ENCODE results near the gene BTNL9.
"Not testable (repeated sequence)": the region's sequence is repeated elsewhere in the genome, so short reads cannot be mapped to it uniquely, and the experiment has no call there.

Gene BTNL9

DNA sequence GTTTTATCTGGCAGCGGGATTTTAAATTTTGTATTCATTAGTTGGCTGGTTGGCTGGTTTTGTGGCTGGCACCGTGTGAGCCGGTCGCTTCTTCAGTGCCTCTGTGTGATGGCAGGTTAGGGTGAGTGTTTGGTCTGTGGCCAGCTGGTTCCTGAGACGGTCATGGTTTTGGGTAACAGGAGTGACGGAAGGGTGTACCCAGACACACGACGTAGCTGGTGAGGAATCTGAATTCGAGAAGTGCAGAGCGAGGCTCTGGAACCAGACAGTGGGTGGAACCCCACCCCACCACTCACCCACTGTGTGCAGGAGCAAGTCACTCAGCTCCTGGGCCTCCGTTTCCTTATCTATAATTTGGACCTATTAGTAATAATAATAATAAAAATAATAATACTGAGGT lies 2.7 kb downstream of the BTNL9 start:
- no peak for DNase-seq (ENCODE audit: low spot score)

DNA sequence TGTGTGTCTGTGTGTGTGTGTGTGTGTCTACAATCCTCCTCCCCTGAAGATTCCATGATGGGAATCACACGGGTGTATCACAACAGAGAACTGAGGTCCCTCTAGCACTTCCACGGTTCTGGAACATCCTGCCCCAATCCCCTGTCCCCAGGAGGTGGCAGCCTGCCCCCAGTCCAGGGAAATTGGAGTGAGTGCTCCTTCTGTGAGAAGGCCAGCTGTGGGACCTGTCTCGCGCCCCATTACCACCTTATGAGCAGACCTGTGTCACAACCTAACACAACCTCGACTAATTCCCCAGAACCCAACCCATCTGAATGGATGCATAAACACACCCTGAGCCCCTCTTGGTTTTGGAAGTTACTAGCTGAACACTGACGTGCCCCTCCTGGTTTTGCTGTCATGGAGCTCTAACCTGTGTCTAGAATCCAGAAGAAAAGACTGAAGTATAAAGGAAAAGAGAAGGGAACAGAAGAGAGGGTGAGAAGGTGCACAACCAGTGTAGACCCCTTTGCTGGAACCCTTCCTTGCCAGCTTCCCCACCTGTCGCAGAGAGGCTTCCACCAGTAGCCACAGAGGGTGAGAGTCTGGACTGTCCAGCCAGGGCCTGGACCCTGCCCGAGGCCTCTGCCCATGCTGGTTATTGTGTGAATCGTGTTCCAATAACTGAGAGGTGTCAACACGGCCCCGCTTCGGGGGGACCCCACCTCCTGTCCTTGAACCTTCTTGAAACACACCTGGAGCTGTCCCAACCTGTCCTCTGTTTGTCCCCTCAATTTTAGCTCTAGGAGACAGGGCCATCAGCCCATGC lies 3.4 kb downstream of the BTNL9 start:
- DNase-seq (ENCODE audit: low spot score): no peak

DNA sequence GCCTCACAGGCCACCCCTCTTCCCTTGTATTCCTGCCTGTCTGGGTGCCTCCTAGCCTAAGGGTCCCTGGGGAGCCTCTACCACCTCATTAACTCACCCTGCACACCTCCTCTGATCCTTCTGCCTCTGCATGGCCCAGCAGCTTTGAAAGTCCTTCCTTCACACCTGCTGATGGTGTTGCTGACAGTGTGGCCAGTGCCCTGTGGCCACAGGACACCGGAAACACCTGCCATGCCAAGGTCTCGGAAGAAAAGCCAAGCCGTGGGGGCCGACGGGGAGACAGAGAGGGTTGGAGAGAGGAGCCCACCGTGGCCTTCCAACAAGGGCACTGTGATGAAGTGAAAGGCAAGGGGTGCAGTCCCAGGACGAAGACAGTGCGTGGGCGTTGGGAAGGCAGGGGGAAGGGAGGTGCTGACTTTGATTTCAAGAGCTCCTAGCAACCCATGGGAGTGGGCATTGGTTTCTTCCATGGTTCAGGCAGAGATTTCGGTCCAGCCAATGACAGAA lies 4.1 kb downstream of the BTNL9 start:
- DNase-seq (ENCODE audit: low spot score): no peak

DNA sequence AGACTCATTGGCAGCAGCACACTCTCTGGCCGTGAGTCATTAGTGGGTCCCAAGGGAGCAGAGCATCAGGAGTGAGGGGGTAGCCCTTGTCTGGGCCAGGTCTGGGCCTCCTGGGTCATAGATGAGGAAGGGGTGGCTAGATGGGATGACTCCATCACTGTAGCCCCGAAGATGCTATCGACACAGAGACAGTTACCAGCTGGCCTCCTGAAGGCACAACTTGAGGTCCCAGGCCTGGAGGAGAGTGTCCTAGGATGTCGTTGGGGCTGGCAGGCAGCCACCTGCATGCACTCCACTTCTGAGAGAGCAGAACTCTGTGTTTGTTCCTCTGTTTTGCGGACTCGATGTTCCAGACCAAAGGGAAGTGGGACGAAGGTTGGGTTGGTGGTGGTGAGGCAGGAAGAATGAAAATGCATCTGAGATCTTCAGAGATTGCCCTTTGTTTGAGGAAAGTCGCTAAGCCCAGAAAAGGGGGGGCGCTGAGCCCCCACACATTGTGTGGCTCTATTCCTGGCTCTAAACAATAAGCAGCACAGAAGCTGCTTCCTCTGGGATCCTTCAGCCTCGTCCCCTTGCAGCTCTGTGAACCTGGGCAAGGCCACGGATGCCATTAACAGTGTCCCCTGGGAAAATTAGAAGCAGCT lies 4.7 kb downstream of the BTNL9 start:
- no peak for DNase-seq (ENCODE audit: low spot score)

DNA sequence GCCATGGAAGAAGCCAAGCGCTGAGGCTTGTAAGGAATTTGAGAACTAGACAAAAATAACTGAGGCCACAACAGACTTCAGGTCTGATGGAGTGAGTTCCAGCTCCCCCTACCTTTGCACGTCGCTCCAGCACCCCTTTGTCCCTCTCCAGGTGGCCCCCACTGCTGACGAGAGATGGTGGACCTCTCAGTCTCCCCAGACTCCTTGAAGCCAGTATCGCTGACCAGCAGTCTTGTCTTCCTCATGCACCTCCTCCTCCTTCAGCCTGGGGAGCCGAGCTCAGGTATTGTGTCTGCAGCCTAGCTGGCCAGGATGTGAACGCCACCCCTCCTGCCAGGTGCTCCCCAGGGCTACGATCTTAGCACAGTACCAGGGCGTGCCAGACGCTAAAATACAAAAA lies 5.2 kb downstream of the BTNL9 start:
- no peak for DNase-seq (ENCODE audit: low spot score)

DNA sequence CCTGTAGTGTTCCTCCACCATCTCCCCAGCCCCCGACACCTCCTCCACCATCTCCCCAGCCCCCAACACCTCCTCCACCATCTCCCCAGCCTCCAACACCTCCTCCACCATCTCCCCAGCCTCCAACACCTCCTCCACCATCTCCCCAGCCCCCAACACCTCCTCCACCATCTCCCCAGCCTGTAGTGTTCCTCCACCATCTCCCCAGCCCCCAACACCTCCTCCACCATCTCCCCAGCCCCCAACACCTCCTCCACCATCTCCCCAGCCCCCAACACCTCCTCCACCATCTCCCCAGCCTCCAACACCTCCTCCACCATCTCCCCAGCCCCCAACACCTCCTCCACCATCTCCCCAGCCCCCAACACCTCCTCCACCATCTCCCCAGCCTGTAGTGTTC lies 5.8 kb downstream of the BTNL9 start:
- DNase-seq (ENCODE audit: low spot score): not testable (repeated sequence)

DNA sequence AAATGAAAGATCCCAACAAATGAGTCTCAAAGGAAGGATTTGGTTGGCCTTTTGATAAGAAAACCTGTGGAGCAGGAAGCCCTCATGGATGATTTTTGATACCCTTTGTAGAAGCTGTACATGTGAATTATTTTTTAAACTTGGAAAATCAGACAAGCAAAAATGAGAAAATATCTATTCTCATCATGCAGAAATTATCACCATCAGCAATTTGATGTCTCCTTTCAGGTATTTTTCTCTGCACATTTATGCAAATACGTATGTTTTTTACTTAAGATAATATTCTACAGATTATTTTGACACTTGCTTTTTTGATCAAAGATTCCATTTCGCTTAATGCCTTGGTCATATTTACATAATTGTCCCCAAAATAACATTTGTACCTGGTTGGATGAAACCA lies 7.2 kb downstream of the BTNL9 start:
- no peak for DNase-seq (ENCODE audit: low spot score)

DNA sequence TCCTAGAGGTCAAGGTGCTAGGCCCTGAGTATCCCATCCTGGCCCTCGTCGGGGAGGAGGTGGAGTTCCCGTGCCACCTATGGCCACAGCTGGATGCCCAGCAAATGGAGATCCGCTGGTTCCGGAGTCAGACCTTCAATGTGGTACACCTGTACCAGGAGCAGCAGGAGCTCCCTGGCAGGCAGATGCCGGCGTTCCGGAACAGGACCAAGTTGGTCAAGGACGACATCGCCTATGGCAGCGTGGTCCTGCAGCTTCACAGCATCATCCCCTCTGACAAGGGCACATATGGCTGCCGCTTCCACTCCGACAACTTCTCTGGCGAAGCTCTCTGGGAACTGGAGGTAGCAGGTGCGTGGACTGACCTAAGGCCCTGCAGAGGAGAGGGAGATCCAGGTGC lies 7.9 kb downstream of the BTNL9 start:
- DNase-seq (ENCODE audit: low spot score): no peak

DNA sequence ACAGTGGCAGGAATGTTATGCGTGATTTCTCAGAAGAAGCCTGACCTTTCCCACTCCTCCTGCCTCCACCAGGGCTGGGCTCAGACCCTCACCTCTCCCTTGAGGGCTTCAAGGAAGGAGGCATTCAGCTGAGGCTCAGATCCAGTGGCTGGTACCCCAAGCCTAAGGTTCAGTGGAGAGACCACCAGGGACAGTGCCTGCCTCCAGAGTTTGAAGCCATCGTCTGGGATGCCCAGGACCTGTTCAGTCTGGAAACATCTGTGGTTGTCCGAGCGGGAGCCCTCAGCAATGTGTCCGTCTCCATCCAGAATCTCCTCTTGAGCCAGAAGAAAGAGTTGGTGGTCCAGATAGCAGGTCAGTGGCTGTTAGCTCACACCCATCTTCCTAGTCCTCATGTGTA lies 9.9 kb downstream of the BTNL9 start:
- DNase-seq (ENCODE audit: low spot score): no peak

DNA sequence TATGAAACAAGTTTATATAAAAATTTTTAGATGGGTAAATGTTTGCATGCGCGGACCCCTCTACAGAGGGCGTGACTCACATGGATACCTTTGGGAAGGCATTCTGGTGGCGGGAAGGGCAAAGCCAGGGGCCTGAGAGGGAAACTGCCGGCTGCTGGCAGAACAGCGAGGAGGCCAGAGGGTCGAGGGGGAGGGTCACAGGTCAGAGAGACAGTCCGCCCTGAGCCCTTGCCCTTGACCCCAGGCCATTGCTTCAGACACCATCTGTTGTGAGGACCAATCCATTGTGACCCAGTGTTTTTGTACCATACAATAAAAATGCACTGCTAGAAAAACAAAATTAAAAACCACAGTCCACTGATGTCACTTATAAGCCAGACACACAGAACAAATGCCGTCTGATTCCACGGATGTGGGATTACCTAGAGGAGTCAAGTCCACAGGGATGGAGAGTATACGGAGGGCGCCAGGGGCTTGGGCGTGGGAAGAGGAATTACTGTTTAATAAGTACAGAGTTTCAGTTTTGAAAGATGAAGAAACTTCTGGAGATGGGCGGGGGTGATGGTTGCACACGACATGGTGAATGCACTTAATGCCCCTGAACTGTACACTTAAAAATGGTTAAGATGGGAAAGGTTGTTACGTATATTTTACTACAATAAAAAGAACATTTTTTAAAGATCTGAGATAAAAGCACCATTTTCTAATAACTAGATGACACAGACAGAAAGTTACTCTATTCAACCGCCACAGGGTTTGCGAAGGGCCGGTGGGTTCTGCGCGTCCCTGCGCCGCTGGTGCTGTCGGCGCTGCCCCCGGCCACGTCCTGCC lies 12.0 kb downstream of the BTNL9 start:
- no peak for DNase-seq (ENCODE audit: low spot score)

DNA sequence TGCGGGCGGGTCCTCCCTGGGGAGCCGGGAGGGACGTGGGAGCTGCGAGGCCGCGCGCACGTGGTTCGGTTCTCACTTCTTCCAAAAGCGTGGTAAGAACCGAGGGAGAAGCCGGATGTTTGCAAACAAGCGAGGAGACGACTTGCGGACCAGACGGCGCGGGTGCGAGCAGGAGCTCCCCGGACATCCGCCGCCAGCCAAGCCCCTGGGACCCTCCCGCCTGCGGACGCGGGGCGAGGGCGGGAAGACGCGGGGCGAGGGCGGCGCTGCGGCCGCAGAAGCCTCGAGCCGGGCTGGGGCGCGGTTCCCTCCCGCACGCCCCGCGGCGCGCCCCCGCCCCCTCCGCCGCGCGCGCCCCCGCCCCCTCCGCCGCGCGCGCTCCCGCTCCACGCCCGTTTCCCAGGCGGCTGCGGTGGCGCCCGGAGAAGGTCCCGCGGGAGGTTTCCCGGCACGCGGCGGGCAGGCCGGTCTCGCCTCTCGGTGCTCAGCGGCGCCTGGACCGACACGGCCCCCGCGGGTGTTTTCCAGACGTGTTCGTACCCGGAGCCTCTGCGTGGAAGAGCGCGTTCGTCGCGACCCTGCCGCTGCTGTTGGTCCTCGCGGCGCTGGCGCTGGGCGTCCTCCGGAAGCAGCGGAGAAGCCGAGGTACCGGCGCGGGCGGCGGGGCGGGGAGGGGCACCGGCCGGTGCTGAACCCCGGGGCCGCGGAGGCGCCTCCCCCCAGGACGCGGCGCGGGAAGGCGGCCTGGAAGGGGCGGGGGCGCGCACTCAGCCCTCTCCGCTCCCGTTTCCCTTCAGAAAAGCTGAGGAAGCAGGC lies 12.8 kb downstream of the BTNL9 start:
- DNase-seq (ENCODE audit: low spot score): no peak

DNA sequence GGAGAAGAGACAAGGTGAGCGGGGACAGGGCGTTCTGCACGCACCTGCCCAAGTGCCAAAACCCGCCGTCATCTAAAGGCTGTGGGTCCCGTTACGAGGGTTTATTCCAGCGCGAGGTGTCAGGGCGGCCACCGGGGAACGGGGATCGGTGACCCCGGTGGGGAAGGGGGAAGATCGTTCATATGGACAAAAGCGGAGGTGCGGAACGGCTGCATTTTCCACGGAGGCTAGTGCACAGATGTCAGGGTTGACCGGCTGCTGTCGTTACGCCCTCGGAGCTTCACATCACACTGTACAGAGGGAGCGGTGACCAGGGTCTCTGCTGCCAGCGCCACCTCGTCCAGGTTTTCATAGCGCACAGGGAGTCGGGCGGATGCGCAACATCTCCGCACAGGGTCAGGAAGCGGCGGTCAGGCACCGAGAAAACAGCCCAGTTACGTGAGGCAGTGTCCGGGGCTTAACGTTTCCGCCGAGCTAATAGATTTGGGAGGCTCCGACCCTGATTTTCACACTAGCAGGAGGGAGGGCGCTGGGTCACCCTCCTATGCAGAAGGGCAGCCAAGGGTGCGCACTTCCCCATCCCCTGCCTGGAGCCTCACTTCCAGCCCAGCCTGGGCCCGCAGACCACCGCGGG lies 13.5 kb downstream of the BTNL9 start:
- no peak for DNase-seq (ENCODE audit: low spot score)

DNA sequence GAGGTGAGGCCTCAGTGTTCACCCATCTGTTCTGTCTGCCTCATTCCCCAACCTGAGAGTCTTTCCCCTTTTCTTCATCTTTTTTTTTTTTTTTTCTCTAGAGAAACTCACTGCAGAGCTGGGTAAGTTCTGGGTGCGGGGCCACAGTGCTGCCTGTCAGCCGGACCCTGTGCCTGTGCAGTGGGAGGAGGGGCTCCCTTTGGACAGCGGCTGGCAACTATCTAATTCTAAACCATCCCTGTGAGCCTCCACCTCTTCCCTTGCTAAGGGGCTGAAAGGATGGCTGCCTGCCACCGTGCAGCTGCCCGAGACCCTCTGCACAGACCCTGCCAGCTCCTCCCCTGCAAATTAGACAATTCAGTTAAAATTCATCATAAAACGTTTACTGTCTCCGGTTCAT lies 14.1 kb downstream of the BTNL9 start:
- DNase-seq (ENCODE audit: low spot score): no peak

DNA sequence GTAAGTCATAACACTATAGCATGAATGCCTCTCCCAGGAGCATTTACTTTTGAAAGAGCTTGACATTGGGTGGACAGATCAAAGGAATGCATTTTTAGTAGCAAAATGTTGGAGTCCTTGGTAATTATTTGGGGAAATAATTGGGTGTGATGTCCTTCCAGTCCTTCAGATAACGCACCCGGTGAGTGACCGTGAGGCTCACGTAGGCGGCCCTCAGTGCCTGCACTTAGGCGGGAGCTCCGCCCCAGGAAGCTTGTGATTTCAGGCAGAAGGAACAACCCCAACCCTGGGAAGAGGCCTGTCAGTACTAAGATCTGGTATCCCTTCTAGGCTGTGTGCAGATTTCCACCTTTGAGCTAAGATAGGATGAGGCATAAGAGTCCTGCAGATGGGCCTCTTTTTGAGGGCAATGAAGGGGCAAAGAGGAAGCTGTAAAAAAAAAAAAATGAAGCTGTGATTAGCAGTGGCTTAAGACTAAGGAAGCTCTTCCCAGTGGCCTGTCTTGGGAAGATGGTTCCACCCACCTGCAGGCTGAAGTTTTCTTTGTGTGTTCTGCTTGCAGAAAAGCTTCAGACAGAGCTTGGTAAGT lies 14.9 kb downstream of the BTNL9 start:
- no peak for DNase-seq (ENCODE audit: low spot score)

DNA sequence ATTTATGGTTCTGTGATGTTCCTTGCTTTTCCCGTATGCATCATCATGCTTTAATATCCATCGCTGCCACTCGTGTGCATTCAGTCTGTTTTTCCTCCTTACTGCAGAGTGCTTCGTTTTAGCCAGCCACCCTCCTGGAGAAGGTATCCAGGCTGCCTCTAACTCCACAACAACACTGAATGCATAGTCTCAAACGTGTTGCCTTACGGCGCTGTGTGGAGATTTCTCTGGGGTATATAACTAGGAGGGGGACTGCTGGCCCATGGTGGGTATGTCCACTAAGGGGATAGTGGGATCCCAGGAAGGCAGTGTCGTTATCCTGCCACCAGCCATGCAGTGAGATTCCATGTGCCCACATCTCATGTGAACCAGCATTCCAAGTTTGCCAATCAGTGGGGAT lies 16.4 kb downstream of the BTNL9 start:
- no peak for DNase-seq (ENCODE audit: low spot score)

DNA sequence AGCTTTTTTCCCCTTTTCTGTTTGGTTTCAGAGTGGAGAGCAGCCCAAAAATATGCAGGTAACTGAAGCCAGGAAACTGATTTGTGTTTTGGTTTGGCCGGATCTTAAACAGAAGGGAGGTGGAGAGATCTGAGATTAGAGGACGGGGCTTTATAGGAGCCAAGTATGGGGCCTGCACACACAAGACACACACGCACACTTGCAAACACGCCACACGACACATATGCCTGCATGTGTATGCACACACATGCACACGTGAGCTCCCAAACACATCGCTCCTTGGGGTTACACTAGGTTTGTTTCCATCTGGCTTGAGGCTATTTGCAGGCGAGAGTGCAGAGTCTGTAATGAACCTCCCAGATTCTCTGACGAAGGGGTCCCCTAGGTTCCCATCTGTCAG lies 18.3 kb downstream of the BTNL9 start:
- DNase-seq (ENCODE audit: low spot score): no peak

DNA sequence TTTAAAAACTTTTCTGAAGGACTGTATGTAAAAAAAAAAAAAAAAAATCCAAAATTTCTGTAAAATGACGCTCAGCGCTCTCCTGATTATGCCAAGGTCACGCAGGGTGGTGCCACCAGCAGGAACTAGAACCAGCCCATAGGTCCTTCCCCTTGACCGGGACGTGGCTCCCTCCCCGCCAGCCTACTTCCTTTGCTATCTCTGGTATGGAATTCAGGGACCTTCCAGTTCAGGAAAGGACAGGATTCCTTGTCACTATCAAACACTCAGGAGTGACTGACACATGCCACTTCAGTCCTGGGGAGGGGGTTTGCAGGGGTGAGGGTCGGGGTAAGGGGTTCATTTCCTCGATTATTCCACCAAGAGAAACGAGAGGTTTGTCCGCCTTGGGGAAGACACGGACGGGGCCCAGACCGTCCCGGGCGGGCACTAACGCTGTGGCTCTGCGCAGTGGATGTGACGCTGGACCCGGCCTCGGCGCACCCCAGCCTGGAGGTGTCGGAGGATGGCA lies 18.8 kb downstream of the BTNL9 start:
- no peak for DNase-seq (ENCODE audit: low spot score)

DNA sequence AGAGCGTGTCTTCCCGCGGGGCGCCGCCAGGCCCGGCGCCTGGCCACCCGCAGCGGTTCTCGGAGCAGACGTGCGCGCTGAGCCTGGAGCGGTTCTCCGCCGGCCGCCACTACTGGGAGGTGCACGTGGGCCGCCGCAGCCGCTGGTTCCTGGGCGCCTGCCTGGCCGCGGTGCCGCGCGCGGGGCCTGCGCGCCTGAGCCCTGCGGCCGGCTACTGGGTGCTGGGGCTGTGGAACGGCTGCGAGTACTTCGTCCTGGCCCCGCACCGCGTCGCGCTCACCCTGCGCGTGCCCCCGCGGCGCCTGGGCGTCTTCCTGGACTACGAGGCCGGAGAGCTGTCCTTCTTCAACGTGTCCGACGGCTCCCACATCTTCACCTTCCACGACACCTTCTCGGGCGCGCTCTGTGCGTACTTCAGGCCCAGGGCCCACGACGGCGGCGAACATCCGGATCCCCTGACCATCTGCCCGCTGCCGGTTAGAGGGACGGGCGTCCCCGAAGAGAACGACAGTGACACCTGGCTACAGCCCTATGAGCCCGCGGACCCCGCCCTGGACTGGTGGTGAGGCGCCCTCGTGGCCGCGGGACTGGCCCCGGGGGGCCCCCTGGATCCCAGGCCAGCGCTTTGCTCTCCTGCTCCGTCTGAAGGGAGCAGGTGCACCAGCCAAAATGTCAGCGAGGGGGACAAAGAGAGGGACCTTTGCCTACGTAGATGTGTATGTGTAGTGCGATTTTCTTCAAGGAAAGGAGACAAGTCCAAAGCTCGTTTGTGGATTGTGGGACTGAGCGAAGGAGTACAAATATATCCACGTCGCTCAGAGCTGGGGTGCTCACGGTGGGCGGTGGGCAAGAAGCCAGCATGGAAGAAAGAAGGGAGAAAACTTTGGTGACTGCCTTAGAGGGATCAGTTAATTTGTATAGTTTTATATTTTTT lies 19.5 kb downstream of the BTNL9 start:
- no peak for DNase-seq (ENCODE audit: low spot score)

DNA sequence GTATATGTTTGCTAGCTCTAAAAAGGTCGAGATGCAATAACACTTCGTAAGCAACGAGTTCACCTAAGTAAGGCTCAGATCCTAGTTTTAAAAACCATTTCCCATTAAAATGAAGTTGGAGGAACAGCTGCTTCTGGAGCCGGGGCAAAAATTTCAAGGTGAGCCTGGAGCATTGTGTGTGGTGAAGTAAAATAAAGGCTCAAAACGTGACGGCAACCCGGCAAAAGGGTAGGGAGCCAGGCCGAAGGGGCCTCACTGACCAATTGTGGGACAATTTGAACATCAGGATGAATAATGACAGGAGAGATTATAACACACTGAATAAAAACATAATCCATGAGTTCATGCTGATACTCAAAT lies 20.1 kb downstream of the BTNL9 start:
- DNase-seq (ENCODE audit: low spot score): no peak

DNA sequence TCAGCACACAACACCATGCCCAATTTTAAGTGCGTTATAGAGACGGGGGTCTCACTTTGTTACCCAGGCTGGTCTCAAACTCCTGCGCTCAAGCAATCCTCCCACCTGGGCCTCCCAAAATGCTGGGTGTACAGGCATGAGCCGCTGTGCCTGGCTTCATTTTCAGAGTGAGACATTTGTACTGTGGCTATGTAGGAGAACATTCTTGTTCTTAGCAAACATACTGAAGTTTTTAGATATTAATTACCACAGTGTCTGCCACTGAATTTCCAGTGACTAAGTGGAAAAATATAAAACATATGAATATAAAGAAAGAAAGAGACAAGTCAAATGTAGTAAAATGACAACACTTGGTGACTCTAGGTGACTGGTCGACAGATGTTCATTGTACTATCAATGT lies 20.9 kb downstream of the BTNL9 start:
- no peak for DNase-seq (ENCODE audit: low spot score)
